ENCODE measurements around the gene CAPN12. TPM values are rescaled to one million over a fixed set of nuclear protein-coding genes. Genes with fewer than 3 reads are reported as not detected.
A peak's percentile ranks its signal among the peaks of the same experiment; 100 is the strongest.

Gene CAPN12
- total and polyA plus RNA-seq, 2 of the 4 experiments (the other 2 are of a cell fraction): 0.18 to 0.97 TPM

DNA sequence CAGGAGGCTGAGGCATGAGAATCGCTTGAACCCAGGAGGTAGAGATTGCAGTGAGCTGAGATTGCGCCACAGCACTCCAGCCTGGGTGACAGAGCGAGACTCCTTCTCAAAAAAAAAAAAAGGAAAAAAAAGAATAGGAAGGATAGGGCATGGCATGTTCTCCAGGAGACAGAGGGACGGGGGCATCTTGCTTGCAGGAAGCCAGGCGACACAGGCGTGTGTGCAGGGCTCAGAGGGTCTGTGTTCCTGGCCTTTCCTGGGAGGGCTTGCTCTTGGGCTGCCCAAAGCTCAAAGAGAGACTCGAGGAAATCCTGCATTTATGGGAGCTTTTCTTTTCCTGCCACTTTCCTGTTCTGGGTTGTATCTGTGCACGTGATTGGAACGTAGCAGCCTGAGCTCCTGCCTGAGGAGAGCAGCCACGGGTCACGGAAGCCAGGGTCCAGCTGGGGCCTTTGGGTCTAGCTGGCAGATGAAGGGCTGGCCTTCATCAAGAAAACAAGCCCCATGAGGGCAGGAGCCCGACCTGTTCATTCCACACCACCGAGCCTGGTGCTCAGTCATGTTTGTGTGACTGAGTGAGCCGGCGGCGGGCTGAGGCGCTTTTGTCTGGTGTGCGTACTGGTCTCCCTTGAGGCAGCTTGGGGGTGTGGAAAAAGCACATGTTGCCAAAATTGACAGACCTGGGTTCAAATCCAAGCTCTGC lies 44.5 kb downstream of the CAPN12 start:
- dilution Hi-C loops (cut with HindIII; ENCODE audit: low sequenced_read_pairs, unreplicated experiment): no loop called here
- 95% methylated on average over 8 of the region's 18 CpGs; no CpG with 5 or more reads in 1 of the 2 experiments for WGBS, 2 experiments (ENCODE audit: extremely low coverage in 2 of 2, insufficient read length in 1 of 2)
- Histone ChIP-seq H2AFZ (replicated peaks; ENCODE audit: low read length, poor library complexity) (no peak overlapping the region), H2BK120ac (ENCODE audit: low read depth, low read length) (no peak overlapping the region), H3K56ac (ENCODE audit: extremely low read depth, insufficient read depth, low read length) (no peak overlapping the region; the same call in 1 of the 2 replicates), H3K4ac (ENCODE audit: low read depth, low read length) (no peak overlapping the region), H3K27me3 (ENCODE audit: control insufficient read depth, insufficient read depth, low read length) (no peaks in the 10 kb centered on the region), H4K91ac (ENCODE audit: insufficient read depth, low read depth, low read length) (no peak overlapping the region), H2BK5ac (ENCODE audit: low read depth, low read length, poor library complexity, severe bottlenecking) (no peak overlapping the region), H3K9ac (ENCODE audit: low read depth, low read length) (no peak overlapping the region), H3K79me1 (ENCODE audit: low read depth in 1 of 2, low read length in 2 of 2) (peaks cover 0 to 97% of the 10 kb centered on the region in 2 experiments; a peak in 3 of 4 replicates), H3K4me1 (ENCODE audit: control insufficient read depth, insufficient read depth, low read length) (peaks cover 13% of the 10 kb centered on the region), H3K18ac (ENCODE audit: low read depth, low read length) (no peak overlapping the region), H3K4me3 (ENCODE audit: insufficient read depth, low read depth, low read length) (no peak overlapping the region), H2BK15ac (ENCODE audit: low read depth, low read length) (no peak overlapping the region), H3K9me3 (ENCODE audit: control insufficient read depth, insufficient read depth, low read length) (no peaks in the 10 kb centered on the region), H3K27ac (ENCODE audit: insufficient read depth, low read length) (peak overlapping the region; percentile 0; the same call in 1 of the 2 replicates), H2AK5ac (ENCODE audit: low read depth, low read length) (no peak overlapping the region; the same call in 1 of the 2 replicates), H3K23ac (ENCODE audit: low read depth, low read length) (no peak overlapping the region), H4K8ac (ENCODE audit: low read depth in 2 of 2, low read length in 2 of 2) (peak overlapping the region in 1 of 2 experiments; percentile 14; a peak in 1 of 4 replicates), H2AK9ac (replicated peaks; ENCODE audit: low read depth, low read length, poor library complexity) (no peak overlapping the region), H4K5ac (ENCODE audit: low read depth, low read length) (no peak overlapping the region), H4K20me1 (ENCODE audit: insufficient read depth, low read length) (peaks cover 94% of the 10 kb centered on the region), H3K4me2 (ENCODE audit: low read depth, low read length) (no peak overlapping the region), H3K36me3 (ENCODE audit: control insufficient read depth, insufficient read depth, low read length) (peaks cover 60% of the 10 kb centered on the region), H3K9me1 (ENCODE audit: insufficient read depth, low read length) (peaks cover 35% of the 10 kb centered on the region), H2BK20ac (ENCODE audit: low read depth, low read length) (no peak overlapping the region), H3K14ac (replicated peaks; ENCODE audit: low read depth, low read length) (no peak overlapping the region)
- DNase-seq: no peak
- intact Hi-C loops (cut with micrococcal nuclease): no loop called here
- in situ Hi-C loops (cut with MboI; ENCODE audit: low sequenced_read_pairs): no loop called here
- no peak for TF ChIP-seq CEBPB (IDR thresholded peaks at IDR 0.05; ENCODE audit: low read depth, low read length)
- TF ChIP-seq MAFK (IDR thresholded peaks at IDR 0.05; ENCODE audit: low read depth, low read length): no peak
- no peak for ATAC-seq (ENCODE audit: low read depth)
- no TSS peak for BruUV-seq (replicated peaks)
- ChIA-PET POLR2A (ENCODE audit: unreplicated experiment) (no interaction called here), CTCF (no interaction called here)

All from IMR-90 (cell line).